SK-N-DZ (cell line): ENCODE data around the gene NCAPD3. TPM values are rescaled to one million over a fixed set of nuclear protein-coding genes. Genes with fewer than 3 reads are reported as not detected.
"Not testable (repeated sequence)": the region's sequence is repeated elsewhere in the genome, so short reads cannot be mapped to it uniquely, and the experiment has no call there.

Experiments
- DNase-seq: peaks from one replicate; pipeline ENCODE4 v3.0.0-alpha.2; 2015; ENCODE audit warnings: low spot score
- polyA plus RNA-seq, 2 experiments: library from polyadenylated mRNA; depleted of rRNA; stranded (reverse); fragments of >200 nt; gene quantifications; 2 replicates each; pipeline ENCODE4 v1.2.3, GENCODE V29; 2014

Gene NCAPD3, protein sequence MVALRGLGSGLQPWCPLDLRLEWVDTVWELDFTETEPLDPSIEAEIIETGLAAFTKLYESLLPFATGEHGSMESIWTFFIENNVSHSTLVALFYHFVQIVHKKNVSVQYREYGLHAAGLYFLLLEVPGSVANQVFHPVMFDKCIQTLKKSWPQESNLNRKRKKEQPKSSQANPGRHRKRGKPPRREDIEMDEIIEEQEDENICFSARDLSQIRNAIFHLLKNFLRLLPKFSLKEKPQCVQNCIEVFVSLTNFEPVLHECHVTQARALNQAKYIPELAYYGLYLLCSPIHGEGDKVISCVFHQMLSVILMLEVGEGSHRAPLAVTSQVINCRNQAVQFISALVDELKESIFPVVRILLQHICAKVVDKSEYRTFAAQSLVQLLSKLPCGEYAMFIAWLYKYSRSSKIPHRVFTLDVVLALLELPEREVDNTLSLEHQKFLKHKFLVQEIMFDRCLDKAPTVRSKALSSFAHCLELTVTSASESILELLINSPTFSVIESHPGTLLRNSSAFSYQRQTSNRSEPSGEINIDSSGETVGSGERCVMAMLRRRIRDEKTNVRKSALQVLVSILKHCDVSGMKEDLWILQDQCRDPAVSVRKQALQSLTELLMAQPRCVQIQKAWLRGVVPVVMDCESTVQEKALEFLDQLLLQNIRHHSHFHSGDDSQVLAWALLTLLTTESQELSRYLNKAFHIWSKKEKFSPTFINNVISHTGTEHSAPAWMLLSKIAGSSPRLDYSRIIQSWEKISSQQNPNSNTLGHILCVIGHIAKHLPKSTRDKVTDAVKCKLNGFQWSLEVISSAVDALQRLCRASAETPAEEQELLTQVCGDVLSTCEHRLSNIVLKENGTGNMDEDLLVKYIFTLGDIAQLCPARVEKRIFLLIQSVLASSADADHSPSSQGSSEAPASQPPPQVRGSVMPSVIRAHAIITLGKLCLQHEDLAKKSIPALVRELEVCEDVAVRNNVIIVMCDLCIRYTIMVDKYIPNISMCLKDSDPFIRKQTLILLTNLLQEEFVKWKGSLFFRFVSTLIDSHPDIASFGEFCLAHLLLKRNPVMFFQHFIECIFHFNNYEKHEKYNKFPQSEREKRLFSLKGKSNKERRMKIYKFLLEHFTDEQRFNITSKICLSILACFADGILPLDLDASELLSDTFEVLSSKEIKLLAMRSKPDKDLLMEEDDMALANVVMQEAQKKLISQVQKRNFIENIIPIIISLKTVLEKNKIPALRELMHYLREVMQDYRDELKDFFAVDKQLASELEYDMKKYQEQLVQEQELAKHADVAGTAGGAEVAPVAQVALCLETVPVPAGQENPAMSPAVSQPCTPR (N-terminal part only)
- polyA plus RNA-seq (2014; cell fraction: cytosol; rRNA removed), result 32.8 and 35.8 TPM in 2 replicates
- polyA plus RNA-seq (2014; cell fraction: nucleus; rRNA removed), result 28.5 and 39.9 TPM in 2 replicates

DNA sequence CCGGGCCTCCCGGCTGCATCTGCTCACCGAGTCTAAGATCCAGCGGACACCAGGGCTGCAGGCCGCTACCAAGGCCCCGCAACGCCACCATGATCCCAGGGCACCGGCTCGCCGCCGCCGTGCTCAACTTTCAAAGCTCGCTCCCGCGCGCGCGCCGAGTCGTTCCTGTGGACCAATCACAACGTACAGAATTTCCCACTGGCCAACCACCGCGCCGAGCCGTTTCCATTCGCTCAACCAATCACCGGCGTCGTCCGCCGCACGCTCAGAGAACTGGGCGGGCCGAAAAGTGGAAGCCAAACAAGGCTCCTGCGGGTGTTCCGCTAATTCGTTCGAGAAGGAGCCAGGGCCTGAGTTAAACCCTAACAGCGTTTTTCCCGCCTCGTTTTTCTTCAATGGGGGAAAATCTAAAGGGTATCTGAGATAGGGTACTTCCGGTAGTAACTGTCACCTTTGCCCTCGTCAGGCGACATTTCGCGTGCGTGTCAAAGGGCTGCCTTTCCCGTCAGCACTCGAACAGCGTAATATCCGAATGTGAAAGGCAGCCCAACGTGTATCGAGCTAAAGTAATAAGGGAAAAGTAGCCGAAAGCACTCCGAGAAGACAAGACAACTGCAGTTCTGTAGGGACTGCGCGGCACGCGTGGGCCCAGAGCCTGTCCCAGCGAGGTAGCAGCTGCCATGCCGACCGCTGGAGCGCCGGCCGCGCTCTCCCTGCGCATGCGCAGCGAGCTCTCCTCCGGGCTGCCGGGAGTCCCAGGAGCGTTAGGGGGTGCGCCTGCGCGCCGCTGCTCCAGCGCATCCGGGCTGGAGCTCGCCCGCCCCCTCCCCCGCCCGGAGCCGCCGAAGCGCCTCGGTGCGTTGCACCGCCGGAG is at the start of gene NCAPD3, which contains the start of gene VPS26B:
Gene NCAPD3 (minus strand): TSS at position 132 of the 874 bp plus-strand sequence. CDS start 41 bp downstream, at position 91.
Gene VPS26B (plus strand): TSS at position 836 of the 874 bp plus-strand sequence. CDS start 452 bp downstream, outside the sequence.
- DNase-seq, result peak; percentile 91

DNA sequence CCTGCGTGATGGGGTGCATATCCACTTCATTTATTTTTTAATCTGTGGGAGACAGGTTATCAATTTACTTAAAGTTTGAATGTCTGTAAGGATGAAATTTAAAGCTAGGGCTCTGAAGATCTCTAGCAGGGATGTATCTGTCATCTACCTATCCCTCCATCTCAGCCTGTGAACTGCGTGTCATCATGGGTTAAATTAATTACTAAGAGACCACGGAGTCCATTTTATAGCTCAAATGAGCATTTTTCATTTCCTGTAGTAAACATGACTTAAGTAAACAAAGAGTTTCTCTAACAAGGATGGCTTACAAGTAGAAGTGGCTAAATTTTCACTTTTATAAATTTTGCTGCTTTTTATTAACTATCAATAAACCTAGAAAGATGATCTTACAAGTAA is 49.5 kb upstream of the NCAPD3 start:
- no peak for DNase-seq

DNA sequence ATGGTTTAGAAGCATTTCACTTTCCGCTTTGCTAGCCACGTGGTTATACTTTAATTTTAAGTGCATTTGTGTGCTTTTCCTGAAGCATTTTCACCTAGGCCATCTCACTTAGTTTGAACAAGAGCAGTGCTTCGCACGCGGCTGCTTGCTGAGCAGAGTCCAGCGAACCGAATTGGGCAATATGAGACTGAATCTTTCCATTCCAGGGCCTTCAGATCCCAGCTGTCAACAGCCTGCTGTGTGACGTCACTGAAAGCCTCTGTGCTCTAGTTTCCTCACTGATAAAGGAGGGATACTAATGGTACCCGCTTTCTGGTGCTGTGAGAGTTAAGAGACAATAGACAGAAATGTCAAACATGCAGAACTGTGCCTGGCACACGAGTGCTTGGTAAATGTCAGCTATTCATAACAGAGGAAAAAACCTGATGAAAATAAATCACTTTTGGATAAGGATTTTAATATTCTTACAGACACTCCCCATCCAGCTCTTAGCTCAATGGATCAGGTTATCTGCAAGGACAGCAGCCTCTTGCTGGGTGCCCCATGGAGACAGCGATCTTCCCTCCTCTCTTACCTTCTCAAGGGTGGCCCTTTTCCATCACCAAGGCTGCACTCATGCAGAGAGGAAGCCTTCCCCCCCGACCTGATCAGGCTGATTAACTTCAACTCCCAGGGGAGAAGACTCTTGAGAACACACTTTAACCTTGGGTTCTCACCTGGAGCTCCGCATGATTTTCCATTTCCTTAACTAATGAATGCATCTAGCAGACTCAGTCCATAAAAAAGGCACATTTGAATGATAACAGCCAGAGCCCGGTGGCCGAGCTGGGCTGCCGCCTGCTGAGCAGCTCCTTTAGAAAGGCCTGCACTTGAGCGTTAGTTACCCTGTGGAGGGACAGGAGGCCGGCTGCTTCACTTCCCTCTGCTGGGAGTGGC is 48.9 kb upstream of the NCAPD3 start:
- DNase-seq, result peak; percentile 21

DNA sequence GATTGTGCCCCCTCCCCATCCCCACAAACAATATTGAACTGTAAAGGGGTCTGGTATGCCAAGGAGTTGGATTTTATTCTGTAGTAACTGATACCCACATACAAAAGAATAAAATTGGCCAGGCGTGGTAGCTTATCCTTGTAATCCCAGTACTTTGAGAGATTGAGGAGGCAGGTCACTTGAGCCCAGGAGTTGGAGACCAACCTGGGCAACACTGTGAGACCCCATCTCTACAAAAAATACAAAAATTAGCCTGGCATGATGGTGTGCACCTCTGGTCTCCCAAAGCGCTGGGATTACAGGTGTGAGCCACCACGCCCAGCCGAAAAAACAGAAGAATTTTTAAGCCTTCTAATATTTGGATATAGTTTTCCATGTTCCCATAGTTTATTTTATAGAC is 48.2 kb upstream of the NCAPD3 start:
- DNase-seq, result no peak

DNA sequence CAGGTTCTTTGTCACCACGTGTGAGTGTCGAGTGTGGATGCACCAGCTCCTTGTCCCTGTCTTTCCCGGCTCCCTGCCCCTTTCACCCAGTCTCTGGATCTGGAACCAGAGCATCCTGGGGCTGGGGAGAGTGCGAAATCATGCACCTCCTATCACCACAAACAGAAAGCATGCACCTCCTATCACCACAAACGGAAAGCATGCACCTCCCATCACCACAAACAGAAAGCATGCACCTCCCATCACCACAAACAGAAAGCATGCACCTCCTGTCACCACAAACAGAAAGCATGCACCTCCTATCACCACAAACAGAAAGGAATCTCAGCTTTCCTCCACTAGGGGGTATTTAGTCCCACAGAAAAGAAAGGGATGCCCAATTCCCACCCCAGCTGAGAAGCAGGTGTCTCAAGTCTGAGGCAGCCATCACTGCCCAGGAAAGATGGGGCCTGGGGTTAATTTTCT is 46.5 kb upstream of the NCAPD3 start:
- peak; percentile 58 for DNase-seq

DNA sequence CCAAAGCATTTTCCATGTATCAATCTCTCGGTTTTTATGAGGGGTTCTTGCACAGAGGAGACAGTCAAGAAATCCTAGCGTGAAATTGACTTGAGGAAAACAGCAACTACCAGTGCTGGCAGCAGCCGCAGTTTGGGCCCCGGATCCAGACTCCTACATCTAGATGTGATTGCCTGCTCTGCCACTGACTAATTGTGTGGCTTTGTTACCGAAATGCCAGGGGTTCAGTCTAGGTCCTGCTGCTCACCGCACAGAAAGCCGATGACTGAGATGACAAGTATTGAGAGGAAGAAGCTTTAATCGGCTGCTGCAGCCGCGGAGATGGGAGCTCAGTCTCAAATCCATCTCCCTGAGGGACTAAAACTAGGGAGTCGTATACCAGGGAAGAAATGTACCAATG is 44.2 kb upstream of the NCAPD3 start:
- DNase-seq, result no peak

DNA sequence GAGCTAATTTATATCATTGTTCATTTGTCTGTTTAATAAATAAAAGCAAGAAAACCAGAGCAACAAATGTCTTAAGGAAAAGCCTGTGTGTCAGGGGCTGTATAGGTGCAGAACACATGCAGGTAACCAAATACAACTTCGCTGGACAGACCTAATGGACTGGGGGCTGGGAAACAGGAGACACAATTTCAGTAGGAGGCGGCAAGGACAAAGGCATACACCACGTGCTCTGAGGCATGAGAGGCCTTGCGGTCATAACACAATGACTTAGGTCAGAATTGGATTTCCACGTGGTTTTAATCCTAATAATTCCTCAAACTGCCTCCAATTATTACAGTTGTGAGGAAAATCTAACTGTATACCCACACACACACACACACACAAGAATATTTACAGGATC is 43.7 kb upstream of the NCAPD3 start:
- DNase-seq, result no peak

DNA sequence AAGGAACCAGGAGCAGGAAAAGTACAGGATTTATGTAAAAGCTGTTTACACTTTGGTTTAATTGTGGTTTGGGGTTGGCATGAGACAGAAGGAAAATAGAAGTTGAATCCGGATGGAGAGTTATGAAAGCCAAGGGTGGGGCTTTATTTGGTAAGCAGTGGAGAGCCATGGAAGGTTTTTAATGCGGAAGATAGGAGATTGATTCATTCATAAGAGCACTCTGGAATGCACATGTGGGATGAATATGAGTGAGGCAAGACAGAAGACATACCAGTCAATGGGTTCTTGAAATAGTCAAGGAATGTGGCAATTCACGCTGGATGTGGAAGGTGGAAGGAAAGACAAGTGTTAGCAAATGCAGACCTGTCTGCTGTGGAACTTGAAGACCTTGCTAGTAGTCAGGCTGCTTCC is 43.1 kb upstream of the NCAPD3 start:
- no peak for DNase-seq

DNA sequence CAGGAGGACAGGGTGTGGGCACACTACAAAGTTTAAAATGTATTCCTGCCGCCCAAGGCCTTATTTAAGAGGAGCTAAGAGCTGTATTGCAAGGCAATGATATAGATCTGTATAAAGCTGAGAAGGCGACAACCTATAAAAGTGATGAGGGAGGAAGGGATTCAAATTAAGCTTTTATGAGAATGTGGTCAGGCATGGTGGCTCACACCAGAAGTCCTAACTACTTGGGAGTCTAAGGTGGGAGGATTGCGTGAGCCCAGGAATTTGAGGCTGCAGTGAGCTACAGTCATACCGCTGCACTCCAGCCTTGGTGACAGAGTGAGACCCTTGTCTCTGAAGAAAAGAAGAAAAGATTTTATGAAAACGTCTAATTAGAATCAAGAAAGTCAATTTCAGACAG is 42.7 kb upstream of the NCAPD3 start:
- no peak for DNase-seq

DNA sequence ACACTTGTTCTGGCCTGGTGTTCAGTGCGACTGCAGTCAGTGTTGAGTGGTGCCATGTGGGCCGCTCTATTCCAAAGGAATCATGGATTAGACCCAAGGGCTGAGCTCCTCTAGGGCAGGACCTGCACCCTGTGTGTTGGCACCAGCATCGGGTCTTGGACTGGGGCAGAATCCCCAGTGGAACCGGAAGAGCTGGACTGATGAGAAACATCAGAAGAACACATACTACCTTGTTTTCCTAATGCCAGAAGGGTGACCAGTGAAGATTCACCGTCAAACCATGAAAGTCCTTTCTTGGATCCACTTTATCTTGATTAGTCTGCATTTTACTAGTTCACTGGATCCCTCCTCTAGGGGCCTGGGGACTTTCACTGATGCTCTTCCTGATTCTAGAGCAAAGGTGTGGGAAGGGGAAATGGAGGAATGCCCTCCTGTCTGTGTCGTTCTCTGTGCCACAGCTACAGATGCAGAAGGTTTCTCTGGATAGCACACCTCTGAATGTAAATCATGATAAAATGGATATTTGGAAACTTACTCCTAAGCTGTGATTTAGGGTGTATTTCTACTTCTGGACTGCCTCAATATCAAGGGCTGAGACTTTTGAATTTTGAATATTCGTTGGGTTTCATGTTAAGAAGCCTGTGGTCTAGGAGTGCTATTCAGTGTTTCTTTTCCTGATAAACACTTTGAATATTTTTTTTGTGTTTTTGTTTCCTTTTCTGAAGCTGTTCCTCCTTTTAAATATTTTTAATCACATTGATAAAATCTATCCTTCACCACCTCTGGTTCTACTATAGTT is 41.4 kb upstream of the NCAPD3 start:
- DNase-seq, result no peak

DNA sequence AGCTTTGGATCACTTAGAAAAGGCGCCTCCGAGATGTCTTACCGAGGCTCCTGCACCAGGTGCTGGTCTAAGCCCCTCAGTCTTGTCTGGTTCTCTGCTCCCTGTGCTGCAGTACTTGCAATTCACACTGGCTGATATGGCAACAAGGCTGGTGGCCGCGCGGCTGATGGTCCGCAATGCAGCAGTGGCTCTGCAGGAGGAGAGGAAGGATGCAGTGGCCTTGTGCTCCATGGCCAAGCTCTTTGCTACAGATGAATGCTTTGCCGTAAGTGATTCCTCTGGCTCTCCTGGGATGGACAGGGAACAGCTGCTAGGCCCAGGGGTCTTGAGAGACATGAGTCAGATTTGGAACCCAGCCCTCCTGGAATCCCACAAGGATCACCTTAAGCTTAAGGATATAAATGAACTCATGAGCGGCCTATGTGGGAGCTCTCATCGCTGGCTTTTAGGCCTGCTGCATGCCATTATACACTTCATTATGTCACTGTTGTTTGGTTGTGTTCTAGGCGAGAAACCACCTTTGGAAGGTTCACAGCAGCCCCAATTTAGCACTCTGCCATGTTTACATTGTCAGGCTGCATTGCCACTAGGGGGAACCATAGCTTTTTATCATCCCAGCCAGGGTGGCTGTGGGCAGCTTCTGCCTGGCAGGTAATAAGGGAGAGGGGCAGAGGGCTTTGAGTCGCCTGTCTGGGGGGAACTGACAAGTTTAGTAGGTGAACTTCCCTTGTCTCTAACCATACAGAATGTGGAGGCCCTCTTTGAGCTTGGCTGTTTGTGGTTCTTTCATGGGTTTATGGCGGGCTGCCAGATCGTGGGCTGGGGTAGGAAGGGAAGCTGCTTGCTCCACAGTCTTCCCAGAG is 38.1 kb upstream of the NCAPD3 start:
- peak; percentile 12 for DNase-seq

DNA sequence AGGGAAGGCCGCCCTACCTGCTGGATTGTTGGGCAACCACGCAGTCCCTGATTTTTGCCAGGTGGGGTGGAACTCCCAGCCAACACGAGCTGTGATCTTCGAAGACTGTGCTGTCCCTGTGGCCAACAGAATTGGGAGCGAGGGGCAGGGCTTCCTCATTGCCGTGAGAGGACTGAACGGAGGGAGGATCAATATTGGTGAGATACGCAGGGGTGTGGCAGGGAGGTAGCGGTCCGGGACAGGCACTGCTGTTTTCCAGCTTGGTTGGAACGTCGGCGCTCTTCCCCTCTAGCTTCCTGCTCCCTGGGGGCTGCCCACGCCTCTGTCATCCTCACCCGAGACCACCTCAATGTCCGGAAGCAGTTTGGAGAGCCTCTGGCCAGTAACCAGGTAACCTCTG is 37.2 kb upstream of the NCAPD3 start:
- no peak for DNase-seq

DNA sequence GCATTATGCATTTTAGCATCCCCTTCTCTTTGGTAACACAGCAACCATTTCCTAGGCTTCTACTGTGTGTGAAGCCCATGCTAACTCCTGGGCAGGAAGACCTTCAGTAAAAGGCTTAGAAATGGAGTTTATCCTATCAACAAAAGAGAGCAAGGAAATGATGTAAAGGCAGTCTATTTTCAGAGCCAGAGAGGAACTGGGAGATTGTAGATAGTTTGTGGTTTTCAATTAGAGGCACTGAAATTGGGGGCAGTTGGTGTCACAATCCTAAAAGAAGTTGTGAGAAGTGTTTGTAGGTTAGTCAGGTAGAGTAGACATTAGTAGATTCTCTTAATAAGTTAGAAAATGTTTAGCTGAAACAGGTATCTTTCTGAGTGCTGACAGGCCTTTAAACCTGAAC is 36.7 kb upstream of the NCAPD3 start:
- DNase-seq, result no peak

DNA sequence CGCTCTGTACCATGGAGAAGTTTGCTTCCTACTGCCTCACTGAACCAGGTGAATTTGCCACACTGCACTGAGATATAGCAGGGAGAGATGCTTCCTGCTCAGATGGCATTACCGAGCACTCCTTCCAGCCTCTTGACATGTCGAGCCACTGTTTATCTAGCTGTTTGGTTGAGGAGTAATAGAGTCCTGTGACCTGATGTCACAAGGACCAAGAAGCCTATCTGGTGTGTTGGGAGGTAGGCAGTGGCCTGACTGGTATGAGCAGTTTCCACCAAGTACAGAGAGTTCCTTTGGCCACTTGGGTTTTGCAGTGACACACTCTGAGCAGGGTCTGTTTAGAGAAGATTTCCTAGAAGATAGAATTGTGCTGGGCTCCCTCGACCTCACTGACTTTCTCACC is 34.8 kb upstream of the NCAPD3 start:
- DNase-seq, result no peak

DNA sequence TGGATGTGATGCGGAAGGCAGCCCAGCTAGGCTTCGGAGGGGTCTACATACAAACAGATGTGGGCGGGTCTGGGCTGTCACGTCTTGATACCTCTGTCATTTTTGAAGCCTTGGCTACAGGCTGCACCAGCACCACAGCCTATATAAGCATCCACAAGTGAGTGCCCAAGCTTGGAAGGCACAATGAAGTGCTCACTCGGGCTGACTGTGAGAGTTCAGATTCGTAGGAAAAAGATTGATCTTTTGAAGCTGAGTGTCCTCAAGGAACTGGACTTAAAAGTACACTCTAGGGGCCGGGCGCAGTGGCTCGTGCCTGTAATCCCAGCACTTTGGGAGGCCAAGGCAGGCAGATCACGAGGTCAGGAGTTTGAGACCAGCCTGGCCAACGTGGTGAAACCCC is 33.3 kb upstream of the NCAPD3 start:
- DNase-seq, result no peak

DNA sequence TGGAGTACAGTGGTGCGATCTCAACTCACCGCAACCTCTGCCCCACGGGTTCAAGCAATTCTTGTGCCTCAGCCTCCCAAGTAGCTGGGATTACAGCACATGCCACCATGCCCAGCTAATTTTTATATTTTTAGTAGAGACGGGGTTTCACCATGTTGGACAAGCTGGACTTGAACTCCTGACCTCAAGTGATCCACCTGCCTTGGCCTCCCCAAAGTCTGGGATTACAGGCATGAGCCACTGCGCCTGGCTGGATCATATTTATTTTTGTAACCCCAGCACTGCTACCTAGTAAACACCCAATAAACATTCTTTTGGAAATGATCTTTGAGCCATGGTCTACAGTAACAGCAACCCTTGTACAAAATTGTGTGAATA is 31.4 kb upstream of the NCAPD3 start:
- not testable (repeated sequence) for DNase-seq

DNA sequence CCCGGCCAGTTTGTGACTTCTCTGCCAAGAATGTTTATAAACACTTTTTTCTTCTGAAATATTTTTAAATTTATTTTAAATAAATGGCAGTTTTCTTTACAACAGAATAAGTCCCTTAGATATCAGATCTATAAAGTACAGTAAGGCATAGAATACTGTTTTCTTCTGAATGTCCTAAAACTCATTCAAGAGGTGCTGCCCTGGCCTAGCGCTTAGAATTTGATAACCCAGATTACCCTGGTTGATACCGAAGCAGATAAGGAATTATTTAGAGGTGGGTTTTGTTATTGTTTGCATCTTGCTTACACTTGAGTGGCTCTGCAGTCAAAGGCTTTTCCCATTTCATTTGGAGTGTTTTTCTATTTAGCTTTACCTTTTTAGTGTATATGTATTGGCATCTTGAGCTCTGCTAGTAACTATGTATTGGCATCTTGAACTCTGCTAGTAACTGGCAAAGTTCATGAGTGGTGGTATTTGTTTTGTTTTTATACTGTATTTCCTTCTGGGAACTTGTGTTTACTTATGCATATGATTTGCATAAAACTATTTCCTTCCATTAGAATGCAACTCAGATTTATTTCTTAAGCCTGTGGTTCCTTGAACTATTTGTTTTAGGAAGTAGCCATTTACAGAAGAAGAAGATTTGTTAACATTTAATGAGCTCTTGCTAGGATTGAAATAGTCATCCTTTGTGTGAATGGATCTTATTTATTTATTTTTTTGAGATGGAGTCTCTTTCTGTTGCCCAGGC is 30.8 kb upstream of the NCAPD3 start:
- DNase-seq, result no peak
